Astrocyte of the hippocampus (primary cell): ENCODE results near the gene OSBPL2.

Source experiments
- DNase-seq: peaks from one replicate; pipeline ENCODE4 v3.0.0; 2011; ENCODE audit warnings: low read depth, low spot score

The OSBPL2 gene

GRCh38 chr20:62326959-62327725 is 88.8 kb downstream of the OSBPL2 start:
- no peak for DNase-seq

GRCh38 chr20:62327726-62328495 is 89.6 kb downstream of the OSBPL2 start:
- DNase-seq = no peak

DNA sequence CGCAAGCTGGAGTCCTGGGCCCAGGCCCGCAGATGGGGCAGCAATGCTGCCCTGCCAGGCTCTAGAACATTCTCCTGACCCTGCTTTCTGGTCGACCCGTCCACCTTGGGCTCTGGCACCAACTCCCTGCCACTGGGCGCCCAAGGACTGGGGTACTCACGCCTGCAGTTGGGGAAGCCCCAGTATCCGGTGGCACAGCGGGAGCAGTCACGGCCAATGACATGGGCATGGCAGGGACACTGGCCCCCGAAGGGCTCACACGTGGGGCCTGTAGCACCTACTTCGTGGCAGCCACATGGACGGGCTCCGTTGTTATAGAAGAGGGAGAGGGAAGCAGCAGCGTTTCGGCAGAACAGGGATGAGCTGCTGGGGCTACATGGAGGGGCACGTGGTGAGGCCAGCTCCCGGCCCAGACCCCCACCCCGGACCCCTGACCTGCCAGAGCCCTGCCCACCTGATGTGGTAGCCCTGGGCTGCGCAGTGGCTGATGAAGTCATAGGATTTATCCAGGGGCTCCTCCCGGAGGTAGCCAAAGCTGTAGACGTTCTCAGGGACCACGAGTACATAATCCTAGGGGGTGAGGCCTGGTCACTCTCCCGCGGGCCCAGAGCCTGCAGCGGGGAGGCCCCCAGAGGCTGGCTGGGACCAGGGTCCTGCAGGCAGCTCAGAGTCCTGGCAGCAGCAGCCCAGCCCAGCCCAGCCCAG is 90.5 kb downstream of the OSBPL2 start:
- DNase-seq = no peak

GRCh38 chr20:62329389-62330377 is 91.4 kb downstream of the OSBPL2 start:
- no peak for DNase-seq

DNA sequence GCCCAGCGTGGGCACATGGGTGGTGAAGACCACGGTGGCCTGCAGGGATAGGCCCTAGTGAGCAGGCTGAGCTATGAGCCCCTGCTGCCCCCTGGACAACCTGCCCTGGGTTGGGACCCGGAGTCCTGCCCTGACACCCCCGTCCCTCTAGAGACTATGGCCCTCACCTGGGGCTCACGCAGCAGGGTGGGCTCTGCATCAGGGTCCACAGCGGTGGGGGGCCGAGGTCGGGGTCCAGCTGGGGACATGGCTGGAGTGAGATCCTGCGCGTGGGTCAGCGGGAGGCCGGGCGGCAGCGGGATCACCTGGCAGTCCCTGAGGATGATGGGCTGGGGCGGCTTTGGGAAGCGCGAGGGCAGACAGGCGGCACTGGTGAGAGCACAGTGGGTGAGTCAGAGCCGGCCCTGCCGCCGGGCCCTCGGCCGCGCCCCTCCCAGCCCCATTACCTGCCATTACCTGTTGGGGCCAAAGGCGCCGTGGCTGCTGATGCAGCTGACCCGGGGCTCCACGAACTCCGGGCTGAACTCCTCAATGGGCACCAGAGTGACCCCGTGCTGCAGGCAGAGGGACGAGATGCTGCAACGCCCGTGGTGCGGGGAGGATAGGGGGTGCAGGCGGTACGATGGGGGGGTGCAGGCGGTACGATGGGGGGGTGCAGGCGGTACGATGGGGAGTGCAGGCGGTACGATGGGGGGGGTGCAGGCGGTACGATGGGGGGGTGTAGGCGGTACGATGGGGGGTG is 92.4 kb downstream of the OSBPL2 start:
- no peak for DNase-seq

DNA sequence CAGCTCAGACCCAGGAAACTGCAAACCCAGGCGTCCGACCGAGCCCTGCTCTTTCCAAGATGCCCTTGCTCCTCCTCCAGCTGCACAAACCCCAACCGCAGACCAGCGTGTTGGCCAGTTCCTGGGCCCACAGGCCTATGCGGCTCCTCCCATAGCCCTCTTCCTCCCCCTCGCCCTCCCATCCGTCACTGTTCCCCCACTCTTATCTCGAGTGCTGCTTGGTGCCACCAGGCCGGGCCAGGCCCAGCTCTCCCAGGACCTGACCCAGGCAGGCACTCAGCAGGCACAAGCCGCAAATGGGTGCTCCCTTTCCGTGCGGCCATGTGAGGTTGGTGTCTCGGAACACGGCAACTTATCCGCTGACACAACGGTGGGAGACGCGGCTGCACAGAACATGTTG is 93.0 kb downstream of the OSBPL2 start:
- no peak for DNase-seq

GRCh38 chr20:62332421-62332820 is 94.1 kb downstream of the OSBPL2 start:
- DNase-seq = no peak

GRCh38 chr20:62332989-62333819 is 94.9 kb downstream of the OSBPL2 start:
- DNase-seq = no peak

DNA sequence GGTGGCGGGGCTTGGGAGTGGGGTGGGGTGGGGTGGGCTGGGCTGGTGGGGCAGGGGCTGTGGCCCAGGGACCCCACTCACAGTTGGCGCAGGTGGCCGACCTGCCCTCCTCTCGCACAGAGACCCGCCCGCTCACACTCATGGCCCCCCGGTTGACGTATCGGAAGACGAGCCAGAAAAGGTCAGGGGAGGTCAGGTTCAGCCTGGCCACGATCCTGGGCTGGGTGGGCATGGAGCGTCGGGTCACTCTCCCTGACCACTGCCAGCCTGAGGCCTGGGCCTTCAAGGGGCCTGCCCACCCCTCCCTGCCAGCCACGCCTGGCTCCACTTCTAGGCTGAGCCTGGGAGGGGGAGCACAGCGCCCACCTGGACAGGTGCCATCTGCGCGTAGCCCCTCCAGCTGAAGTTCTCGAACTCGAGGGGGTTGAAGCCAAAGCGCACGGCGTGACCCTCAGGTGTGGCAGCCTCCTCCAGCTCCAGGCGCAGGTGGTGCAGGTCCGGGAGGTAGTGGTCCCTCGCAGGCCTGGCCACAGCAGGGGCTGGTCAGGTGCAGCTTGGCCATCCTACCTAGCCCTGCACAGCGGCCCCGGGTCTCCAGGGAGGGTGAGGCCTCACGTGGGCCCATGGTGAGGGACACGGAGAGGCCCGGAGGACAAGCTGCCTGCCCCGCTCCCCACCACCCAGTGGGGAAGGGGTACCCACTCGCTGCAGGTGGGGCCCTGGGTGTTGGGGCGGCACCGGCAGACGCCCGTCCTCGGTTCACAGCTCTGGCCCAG is 95.7 kb downstream of the OSBPL2 start:
- no peak for DNase-seq

- DNase-seq = no peak
Measured at GRCh38 chr20:62334881-62335280, 96.6 kb downstream of the OSBPL2 start.

GRCh38 chr20:62335532-62335931 is 97.2 kb downstream of the OSBPL2 start:
- DNase-seq = no peak

GRCh38 chr20:62336329-62336728 is 98.0 kb downstream of the OSBPL2 start:
- no peak for DNase-seq

DNA sequence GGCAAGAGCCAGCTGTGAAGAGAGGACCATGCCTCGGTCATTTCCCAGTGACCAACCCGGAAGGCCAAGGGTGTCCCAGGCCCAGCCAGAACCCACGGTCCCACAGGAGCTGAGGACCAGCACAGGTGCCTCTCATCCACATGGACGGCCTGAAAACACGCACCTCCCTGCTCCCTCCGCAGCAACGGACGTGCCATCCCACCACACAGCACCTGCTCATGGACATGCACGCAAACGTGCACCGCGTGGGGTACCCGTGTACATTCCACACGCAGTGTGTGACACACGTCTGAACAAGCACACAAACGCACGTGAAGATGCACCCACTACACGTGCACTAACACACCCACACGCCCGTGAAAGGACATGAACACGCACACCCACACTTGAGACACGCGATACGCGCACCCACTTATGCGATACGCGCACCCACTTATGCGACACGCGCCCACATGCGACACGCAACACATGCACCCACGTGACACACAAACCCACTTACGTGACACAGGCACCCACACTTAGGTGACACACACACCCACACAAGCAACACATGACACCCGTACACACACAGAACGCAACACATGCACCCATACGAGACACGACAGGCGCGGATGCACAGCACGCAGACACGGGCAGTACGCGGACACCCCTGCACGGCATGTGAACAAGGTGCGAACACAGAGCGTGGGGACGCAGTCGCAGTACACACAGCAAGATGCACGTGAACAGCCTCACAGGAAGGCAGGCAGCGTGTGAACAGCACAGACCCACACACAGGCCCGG is 98.6 kb downstream of the OSBPL2 start:
- no peak for DNase-seq

DNA sequence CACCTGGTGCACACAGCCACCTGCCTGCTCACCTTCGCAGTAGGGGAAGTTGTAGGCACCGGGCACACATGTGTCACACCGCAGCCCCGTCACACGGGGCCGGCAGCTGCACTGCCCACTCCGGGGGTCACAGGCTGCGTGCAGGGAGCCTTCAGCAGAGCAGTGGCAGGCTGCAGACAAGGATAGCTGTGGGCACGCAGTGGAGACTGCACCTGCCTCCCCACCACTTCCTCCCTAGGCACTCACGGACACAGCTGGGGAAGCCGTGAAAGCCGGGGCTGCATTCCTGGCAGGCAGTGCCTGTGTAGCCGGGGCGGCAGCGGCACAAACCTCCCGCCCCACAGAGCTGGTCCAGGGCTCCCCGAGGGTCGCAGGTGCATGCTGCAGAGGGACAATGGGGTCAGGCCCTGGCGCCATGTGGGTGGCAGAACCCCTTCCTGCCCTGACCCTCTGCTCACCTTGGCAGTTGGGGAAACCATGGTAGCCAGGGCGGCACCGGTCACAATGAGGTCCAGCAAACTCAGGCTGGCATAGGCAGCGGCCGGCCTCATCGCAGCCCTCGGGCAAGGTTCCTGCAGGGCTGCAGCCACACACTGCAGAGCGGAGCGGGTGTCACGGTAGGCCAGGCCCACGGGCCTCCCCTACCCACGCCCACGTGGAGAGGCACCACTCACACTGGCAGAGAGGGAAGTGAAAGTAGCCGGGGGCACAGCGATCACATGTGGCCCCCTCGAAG is 99.4 kb downstream of the OSBPL2 start:
- no peak for DNase-seq

GRCh38 chr20:62338294-62338620 is 99.9 kb downstream of the OSBPL2 start:
- no peak for DNase-seq

GRCh38 chr20:62339647-62340062 is 101.3 kb downstream of the OSBPL2 start:
- no peak for DNase-seq

DNA sequence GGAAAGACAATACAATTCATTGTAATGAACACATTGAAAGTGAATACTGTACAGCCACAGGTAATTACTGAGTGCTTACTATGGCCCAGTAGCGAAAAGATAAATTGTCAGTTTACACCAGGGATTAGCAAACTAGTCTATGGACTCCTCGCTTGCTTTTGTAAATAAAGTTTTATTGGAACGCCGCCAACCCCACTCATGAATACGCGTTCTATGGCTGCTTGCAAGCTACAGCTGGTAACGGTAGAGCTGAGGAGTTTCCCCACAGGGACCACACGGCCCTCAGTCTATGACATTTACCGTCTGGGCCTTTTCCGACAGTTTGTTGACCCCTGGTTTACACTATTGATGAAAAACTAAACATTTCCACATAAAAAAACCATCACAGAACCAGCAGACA is 104.6 kb downstream of the OSBPL2 start:
- no peak for DNase-seq

DNA sequence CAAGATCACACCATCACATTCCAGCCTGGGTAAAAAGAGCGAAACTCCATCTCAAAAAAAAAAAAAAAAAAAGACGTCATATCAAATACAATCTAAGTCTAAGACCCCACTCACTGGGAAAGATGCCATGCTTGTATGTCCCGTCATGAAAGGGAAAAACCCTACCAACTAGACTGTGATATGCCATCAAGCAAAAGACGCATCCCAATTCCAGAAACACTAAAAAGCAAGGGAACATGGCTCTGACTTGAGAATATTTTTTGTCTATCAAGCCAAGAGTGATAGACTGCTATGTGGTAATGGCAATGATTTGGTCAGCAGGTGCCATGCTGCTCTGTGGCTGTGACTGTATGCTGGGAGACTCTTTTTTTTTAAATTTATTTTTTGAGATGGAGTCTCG is 105.8 kb downstream of the OSBPL2 start:
- DNase-seq = no peak
